KMS-11 (cell line): ENCODE data around the gene POP4.

Source experiments
- H2AFZ ChIP-seq: fragments of 200-600 bp; sonication (generic); 2 replicates; pipeline ENCODE4 v1.6.1; 2016; ENCODE audit warnings: antibody characterized with exemption, mixed run types, low read depth
- H3K27ac ChIP-seq: fragments of 200-600 bp; sonication (generic); 2 replicates; pipeline ENCODE4 v1.6.1; 2016; ENCODE audit warnings: mild to moderate bottlenecking, mixed run types
- H3K27me3 ChIP-seq: fragments of 200-600 bp; sonication (generic); 2 replicates; pipeline ENCODE4 v1.6.1; 2017; ENCODE audit warnings: mild to moderate bottlenecking, low read depth, mixed run types, moderate library complexity; ENCODE audit not compliant: insufficient read depth
- H3K36me3 ChIP-seq: fragments of 200-600 bp; sonication (generic); 2 replicates; pipeline ENCODE4 v1.6.1; 2017; ENCODE audit warnings: mild to moderate bottlenecking, mixed run types; ENCODE audit not compliant: insufficient read depth
- H3K4me1 ChIP-seq: fragments of 200-600 bp; sonication (generic); 2 replicates; pipeline ENCODE4 v1.6.1; 2016; ENCODE audit warnings: mild to moderate bottlenecking, low read depth, mixed run types; ENCODE audit not compliant: poor library complexity, severe bottlenecking
- H3K4me2 ChIP-seq: fragments of 200-600 bp; sonication (generic); 2 replicates; pipeline ENCODE4 v1.7.0; 2016; ENCODE audit warnings: mild to moderate bottlenecking, mixed run types
- H3K4me3 ChIP-seq: fragments of 200-600 bp; sonication (generic); IDR thresholded peaks from 2 replicates; pipeline ENCODE4 v1.6.1; 2017; ENCODE audit warnings: low read depth, low read length, mixed read lengths; ENCODE audit not compliant: insufficient read depth
- H3K79me2 ChIP-seq: fragments of 200-600 bp; sonication (generic); 2 replicates; pipeline ENCODE4 v1.6.1; 2016; ENCODE audit warnings: low read depth, mixed run types; ENCODE audit not compliant: insufficient read depth
- H3K9ac ChIP-seq: fragments of 200-600 bp; sonication (generic); 2 replicates; pipeline ENCODE4 v1.6.1; 2016; ENCODE audit warnings: mild to moderate bottlenecking, mixed run types
- H4K20me1 ChIP-seq: fragments of 200-600 bp; sonication (generic); 2 replicates; pipeline ENCODE4 v1.6.1; 2016; ENCODE audit warnings: mild to moderate bottlenecking, mixed run types; ENCODE audit not compliant: insufficient read depth
- CTCF ChIP-seq: fragments of 200-600 bp; sonication (generic); conservative IDR thresholded peaks from 2 replicates; pipeline ENCODE4 v1.6.1; 2017; ENCODE audit warnings: low read depth, mild to moderate bottlenecking, antibody characterized with exemption, low read length, moderate library complexity, mixed read lengths

Gene POP4

GRCh38 chr19:29631450-29631849 lies 25.4 kb downstream of the POP4 start:
- H3K4me3 ChIP-seq, result no peak overlapping the region
- no peak overlapping the region for H3K4me2 ChIP-seq
- no peak for TF ChIP-seq CTCF
- H3K27me3 ChIP-seq, result no peaks in the 10 kb centered on the region
- no peak overlapping the region for H3K27ac ChIP-seq
- no peaks in the 10 kb centered on the region for H4K20me1 ChIP-seq
- H3K9ac ChIP-seq, result no peak overlapping the region
- no peaks in the 10 kb centered on the region for H3K79me2 ChIP-seq
- no peaks in the 10 kb centered on the region for H3K4me1 ChIP-seq
- no peak overlapping the region for H2AFZ ChIP-seq
- no peaks in the 10 kb centered on the region for H3K36me3 ChIP-seq

GRCh38 chr19:29634002-29634401 lies 27.9 kb downstream of the POP4 start:
- Histone ChIP-seq H2AFZ (no peak overlapping the region), H3K27me3 (no peaks in the 10 kb centered on the region), H3K4me2 (no peak overlapping the region), H3K79me2 (no peaks in the 10 kb centered on the region), H3K9ac (no peak overlapping the region), H3K36me3 (no peaks in the 10 kb centered on the region), H3K4me3 (no peak overlapping the region), H4K20me1 (no peaks in the 10 kb centered on the region), H3K4me1 (no peaks in the 10 kb centered on the region), H3K27ac (no peak overlapping the region)
- TF ChIP-seq CTCF, result no peak

GRCh38 chr19:29634423-29635130 lies 28.5 kb downstream of the POP4 start:
- H3K27me3 ChIP-seq, result no peaks in the 10 kb centered on the region
- no peak overlapping the region for H3K27ac ChIP-seq
- no peak overlapping the region for H3K4me3 ChIP-seq
- no peaks in the 10 kb centered on the region for H4K20me1 ChIP-seq
- no peaks in the 10 kb centered on the region for H3K4me1 ChIP-seq
- H3K36me3 ChIP-seq, result no peaks in the 10 kb centered on the region
- H2AFZ ChIP-seq, result no peak overlapping the region
- no peak for TF ChIP-seq CTCF
- H3K9ac ChIP-seq, result no peak overlapping the region
- no peak overlapping the region for H3K4me2 ChIP-seq
- H3K79me2 ChIP-seq, result no peaks in the 10 kb centered on the region

GRCh38 chr19:29635963-29636362 lies 29.9 kb downstream of the POP4 start:
- Histone ChIP-seq H3K4me2 (no peak overlapping the region), H3K4me3 (no peak overlapping the region), H3K9ac (no peak overlapping the region), H3K4me1 (no peaks in the 10 kb centered on the region), H3K27me3 (no peaks in the 10 kb centered on the region), H3K36me3 (no peaks in the 10 kb centered on the region), H2AFZ (no peak overlapping the region), H3K27ac (no peak overlapping the region), H3K79me2 (no peaks in the 10 kb centered on the region), H4K20me1 (no peaks in the 10 kb centered on the region)
- no peak for TF ChIP-seq CTCF
